ENCODE measurements around the gene DUOXA1.

The DUOXA1 gene

GRCh38 chr15:45131510-45131909 lies 1.8 kb upstream of the DUOXA1 start:
- TF ChIP-seq ZNF274 (IDR thresholded peaks at IDR 0.05; ENCODE audit: low read depth, low read length): no peak
- no peak overlapping the region for H3K4me3 ChIP-seq (ENCODE audit: low read length)

- TF ChIP-seq ZNF274 (IDR thresholded peaks at IDR 0.05; ENCODE audit: low read depth, low read length): no peak
- H3K4me3 ChIP-seq (ENCODE audit: low read length): no peak overlapping the region
Observed at GRCh38 chr15:45130291-45131000, 767 bp upstream of the DUOXA1 start.

DNA sequence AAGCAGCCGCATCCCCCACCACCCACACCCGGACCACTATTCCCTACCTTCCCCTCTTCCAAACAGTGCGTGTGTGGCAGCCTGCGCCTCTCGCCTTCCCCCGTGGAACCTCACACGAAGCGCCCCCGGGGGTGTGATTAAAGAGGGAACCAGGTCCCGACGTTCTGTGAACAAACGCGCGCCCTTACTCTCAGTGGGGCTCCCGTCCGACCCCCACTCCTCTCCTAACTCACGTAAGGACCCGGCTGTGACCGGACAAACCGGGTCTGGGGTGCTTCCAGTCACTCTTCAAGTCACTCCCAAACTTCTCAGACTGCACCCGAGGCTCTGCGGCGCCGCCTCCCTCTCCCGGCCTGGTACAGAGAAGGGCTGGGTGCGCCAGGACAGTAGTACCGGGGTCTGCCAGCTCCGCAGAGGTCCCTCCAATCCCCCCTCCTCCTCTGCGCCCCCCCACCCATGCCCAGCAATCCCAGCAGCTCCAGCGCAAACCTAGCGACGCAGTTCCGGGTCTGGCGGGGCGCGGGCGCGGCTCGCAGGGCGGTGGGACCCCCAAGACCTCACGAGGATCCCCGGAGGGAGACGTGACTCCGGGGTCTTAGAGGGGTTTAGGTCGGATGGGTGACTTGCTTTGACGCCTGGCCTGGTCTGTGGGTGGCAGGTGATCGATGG lies 574 bp downstream of the DUOXA1 start:
- H3K4me3 ChIP-seq (ENCODE audit: low read length): no peak overlapping the region

GRCh38 chr15:45126535-45127158 lies 3.0 kb downstream of the DUOXA1 start:
- TF ChIP-seq ZNF274 (IDR thresholded peaks at IDR 0.05; ENCODE audit: low read depth, low read length): no peak
- no peak overlapping the region for H3K4me3 ChIP-seq (ENCODE audit: low read length)

More for the DNA sequence above, 574 bp downstream of the DUOXA1 start:
- no peak for TF ChIP-seq ZNF274 (IDR thresholded peaks at IDR 0.05; ENCODE audit: low read depth, low read length)

GRCh38 chr15:45123397-45123796 lies 6.3 kb downstream of the DUOXA1 start:
- no peak overlapping the region for H3K4me3 ChIP-seq (ENCODE audit: low read length)
- TF ChIP-seq ZNF274 (IDR thresholded peaks at IDR 0.05; ENCODE audit: low read depth, low read length): no peak

- H3K4me3 ChIP-seq (ENCODE audit: low read length): no peak overlapping the region
- no peak for TF ChIP-seq ZNF274 (IDR thresholded peaks at IDR 0.05; ENCODE audit: low read depth, low read length)
Observed at GRCh38 chr15:45122719-45123118, 7.0 kb downstream of the DUOXA1 start.

DNA sequence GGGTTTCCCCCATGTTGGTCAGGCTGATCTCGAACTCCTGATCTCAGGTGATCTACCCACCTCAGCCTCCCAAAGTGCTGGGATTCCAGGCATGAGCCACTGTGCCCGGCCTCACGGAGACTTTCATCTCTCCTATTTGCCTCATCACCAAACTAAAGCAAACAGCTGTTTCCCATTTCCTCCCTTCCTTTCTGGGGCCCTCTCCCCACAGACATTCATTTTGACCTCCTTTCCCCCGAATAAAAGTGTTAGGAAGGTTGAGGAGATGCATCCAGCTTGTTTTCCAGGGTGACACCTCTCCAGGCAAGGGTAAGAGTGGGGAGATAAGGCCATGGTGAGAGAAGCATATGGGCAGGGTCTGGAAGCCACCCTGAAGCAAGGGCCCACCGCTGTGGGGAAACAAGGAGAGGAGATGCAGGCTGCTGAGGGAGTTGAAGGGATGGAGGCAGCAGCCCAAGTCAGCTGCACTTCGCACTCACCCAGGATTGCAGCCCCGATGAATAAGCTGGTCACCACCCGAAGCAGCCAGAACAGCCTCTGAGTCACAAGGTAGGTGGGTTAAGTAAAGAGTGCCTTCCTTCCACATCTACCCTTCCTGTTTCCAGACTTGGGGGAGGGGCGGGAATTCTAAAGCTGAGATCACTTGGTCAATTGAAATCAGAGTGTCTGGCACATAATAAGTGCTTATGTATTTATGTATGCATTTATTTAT lies 7.8 kb downstream of the DUOXA1 start:
- no peak overlapping the region for H3K4me3 ChIP-seq (ENCODE audit: low read length)
- TF ChIP-seq ZNF274 (IDR thresholded peaks at IDR 0.05; ENCODE audit: low read depth, low read length): no peak

DNA sequence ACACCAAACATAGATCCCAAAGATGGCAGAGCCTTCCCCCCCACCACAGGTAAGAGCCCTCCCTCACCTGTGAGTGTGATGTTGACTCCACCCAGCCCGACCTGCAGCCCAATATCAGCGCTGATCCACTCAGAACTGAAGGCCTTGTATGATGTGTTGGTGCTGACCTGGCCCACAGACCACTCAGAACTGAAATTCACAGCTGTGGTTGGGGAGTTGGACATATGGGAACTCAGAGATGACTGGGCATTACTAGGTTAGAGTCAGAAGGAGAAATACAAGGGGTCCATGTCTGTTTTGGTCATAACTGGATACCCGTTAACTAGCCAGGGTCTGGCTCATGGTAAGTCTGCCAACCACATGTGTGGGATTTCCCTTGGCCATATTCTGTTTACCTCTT lies 8.7 kb downstream of the DUOXA1 start:
- H3K4me3 ChIP-seq (ENCODE audit: low read length): no peak overlapping the region
- TF ChIP-seq ZNF274 (IDR thresholded peaks at IDR 0.05; ENCODE audit: low read depth, low read length): no peak

DNA sequence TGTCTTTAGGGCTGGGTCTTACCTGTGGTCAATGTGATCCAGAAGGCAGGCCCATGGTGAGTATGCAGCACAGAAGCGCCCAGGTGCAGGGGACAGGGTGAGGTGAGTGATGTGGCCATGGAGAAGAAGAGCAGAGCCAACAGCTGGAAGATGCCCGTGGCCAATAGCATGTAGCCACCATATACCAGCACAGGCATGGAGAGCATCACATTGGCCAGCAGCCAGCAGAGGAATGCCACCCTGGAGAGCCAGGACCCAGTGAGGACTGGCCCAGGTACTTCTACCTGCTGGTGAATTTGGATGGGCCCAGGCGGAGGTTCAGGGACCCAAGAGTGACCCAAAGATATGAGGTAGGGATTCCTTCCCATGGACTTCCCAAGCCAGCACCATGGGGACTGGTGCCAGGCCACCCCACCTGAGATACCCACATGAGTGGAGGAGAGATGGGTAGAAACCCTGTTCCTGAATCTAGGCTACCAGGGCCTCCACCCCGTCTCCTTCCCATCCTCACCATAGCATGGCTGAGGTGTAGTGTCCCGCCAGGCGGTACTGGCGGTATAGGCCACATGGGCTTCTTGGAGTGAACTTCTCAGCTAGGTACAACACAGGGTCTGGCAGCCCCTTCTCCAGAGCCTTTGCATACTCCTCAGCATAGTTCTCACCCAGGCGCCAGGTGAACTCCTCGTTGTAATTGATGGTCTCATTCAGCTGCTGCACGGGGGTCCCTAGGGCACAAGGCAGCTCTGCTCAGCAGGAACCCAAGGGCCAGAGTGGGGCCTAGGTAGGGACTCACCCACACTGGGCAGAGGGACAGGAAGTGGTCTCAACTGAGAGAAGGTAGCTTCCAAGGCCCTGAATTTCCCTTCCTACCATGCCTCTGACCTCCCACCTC lies 9.4 kb downstream of the DUOXA1 start:
- TF ChIP-seq ZNF274 (IDR thresholded peaks at IDR 0.05; ENCODE audit: low read depth, low read length): no peak
- H3K4me3 ChIP-seq (ENCODE audit: low read length): no peak overlapping the region

GRCh38 chr15:45118996-45119395 lies 10.7 kb downstream of the DUOXA1 start:
- no peak for TF ChIP-seq ZNF274 (IDR thresholded peaks at IDR 0.05; ENCODE audit: low read depth, low read length)
- no peak overlapping the region for H3K4me3 ChIP-seq (ENCODE audit: low read length)

- no peak overlapping the region for H3K4me3 ChIP-seq (ENCODE audit: low read length)
- no peak for TF ChIP-seq ZNF274 (IDR thresholded peaks at IDR 0.05; ENCODE audit: low read depth, low read length)
Observed at GRCh38 chr15:45118131-45118588, 11.5 kb downstream of the DUOXA1 start.

- no peak overlapping the region for H3K4me3 ChIP-seq (ENCODE audit: low read length)
- TF ChIP-seq ZNF274 (IDR thresholded peaks at IDR 0.05; ENCODE audit: low read depth, low read length): no peak
Observed at GRCh38 chr15:45117308-45118130, 12.2 kb downstream of the DUOXA1 start.

Measured in GM08714 (cell line).